NCI-H345 treated with DMSO at 0.1 percent for 48 hours (cell line): ENCODE data around the gene CHD9.
"Not testable (repeated sequence)": the region's sequence is repeated elsewhere in the genome, so short reads cannot be mapped to it uniquely, and the experiment has no call there.

ENCODE experiments used
- DNase-seq: peaks from one replicate; lab custom pipeline; 2025; ENCODE audit not compliant: unreplicated experiment; lab: John Stamatoyannopoulos, UW

Gene CHD9

GRCh38 chr16:53074296-53074695 is 19.5 kb downstream of the CHD9 start:
- not testable (repeated sequence) for DNase-seq

GRCh38 chr16:53075461-53075860 is 20.7 kb downstream of the CHD9 start:
- not testable (repeated sequence) for DNase-seq

GRCh38 chr16:53078247-53078646 is 23.5 kb downstream of the CHD9 start:
- no peak for DNase-seq

- DNase-seq, result no peak
Observed at GRCh38 chr16:53078765-53079485, 24.1 kb downstream of the CHD9 start.

- DNase-seq, result no peak
Observed at GRCh38 chr16:53080345-53081031, 25.7 kb downstream of the CHD9 start.

- no peak for DNase-seq
Observed at GRCh38 chr16:53081032-53081424, 26.2 kb downstream of the CHD9 start.

- DNase-seq, result no peak
Observed at GRCh38 chr16:53081686-53082407, 27.1 kb downstream of the CHD9 start.

- no peak for DNase-seq
Observed at GRCh38 chr16:53082509-53082908, 27.7 kb downstream of the CHD9 start.

- DNase-seq, result no peak
Observed at GRCh38 chr16:53083119-53083518, 28.3 kb downstream of the CHD9 start.

GRCh38 chr16:53084141-53084541 is 29.4 kb downstream of the CHD9 start:
- no peak for DNase-seq

- DNase-seq, result no peak
Observed at GRCh38 chr16:53084746-53085334, 30.0 kb downstream of the CHD9 start.

GRCh38 chr16:53085369-53085843 is 30.6 kb downstream of the CHD9 start:
- peak; percentile 18 for DNase-seq

GRCh38 chr16:53085931-53086421 is 31.2 kb downstream of the CHD9 start:
- peak; percentile 7 for DNase-seq

- DNase-seq, result no peak
Observed at GRCh38 chr16:53087101-53087500, 32.3 kb downstream of the CHD9 start.

- DNase-seq, result peak; percentile 7
Observed at GRCh38 chr16:53089434-53090285, 34.9 kb downstream of the CHD9 start.

- DNase-seq, result no peak
Observed at GRCh38 chr16:53090286-53090590, 35.4 kb downstream of the CHD9 start.

GRCh38 chr16:53090591-53091411 is 36.0 kb downstream of the CHD9 start:
- DNase-seq, result no peak

GRCh38 chr16:53091466-53092211 is 36.8 kb downstream of the CHD9 start:
- peak; percentile 57 for DNase-seq

- no peak for DNase-seq
Observed at GRCh38 chr16:53092284-53092683, 37.5 kb downstream of the CHD9 start.
